HPDE6-E6E7 (cell line): Measurements from ENCODE around the gene SAMD4B.

Experiments
- DNase-seq: peaks from one replicate; pipeline ENCODE4 v3.0.0; 2011; ENCODE audit warnings: missing footprints; ENCODE audit errors: extremely low spot score

Gene SAMD4B

DNA sequence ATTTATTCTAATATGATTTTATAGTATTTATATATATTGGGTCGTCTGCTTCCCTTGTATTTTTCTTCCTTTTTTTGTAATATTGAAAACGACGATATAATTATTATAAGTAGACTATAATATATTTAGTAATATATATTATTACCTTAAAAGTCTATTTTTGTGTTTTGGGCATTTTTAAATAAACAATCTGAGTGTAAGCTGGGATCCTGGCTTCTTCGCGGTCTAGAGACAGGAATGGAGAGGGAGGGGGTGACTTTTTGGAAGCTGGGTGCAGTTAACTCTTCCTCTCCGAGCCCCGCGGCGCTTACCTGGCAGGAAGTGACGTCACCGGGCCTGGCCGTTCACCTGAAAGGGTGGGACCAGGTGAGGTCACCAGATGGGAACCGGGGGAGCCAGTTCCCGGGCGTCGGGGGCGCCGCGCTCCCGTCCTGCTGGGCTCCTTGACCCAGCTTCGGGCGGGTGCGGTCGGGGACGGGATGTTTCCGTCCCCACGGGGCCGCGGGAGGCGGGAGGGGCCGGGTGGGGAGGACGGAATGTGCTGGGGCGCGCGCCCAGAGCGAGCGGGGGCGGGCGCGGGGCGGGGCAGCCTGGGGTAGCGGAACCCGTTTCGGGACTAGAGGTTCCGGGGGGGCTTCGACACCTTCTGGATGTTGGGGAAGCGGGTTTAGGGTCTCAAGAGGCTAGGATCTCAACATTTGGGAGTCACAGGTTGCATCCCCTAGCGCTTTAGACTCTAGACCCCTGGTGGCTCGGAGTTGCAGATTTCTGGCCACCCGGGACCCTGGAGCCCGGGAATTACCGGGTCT, 67.2 kb downstream of the SAMD4B start:
- no peak for DNase-seq

DNA sequence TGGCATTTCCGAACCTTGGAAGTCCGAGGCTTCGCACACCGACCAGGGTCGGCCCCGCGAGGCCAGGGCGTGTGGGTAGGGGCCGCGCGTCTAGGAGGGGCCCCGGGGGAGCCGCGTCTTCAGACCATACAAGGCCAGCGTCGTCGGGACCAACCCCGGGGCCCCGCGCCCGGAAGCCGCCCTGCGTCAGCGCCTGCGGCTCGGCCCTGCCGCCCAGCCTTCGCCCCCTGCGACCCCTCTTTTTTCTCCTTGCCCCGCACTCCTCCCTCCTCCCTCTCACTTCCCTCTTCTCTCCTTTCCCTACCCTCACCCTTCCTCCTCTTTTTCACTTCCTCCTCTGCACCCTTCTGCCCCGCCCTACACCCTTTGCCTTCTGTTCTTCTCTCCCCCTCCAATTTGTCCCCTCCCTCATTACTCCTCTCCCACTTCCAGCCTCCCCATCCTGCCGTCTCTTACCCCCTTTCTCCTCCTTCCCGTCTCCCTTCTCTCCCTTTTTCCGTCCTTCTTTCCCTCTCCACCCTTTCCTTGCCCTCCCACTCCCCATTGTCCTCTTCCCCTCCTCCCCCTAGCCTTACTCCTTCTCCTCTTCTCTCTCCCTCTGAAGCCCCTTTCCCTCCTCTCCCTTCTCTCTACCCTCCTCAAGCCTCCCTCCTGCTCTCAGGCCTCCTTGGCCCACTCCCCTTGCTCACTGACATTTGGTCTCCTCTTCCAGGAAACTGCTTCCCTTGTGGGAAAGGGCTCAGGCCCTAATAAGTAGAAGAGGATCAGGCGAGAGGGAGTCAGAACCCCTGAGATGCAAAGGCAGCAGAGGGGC, 68.0 kb downstream of the SAMD4B start:
- DNase-seq = no peak

DNA sequence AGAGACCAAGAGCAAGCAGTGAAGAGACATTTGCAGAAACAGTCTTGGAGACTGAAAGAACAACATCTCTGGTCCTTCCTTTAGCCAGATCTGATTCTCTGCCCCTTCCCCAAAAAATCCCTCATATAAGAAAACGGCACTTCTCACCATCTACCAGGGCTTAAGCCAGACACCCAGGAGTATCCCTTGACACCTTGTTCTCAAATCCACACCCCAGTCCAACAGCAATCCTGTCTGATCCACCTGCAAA, 68.5 kb downstream of the SAMD4B start:
- DNase-seq = no peak

DNA sequence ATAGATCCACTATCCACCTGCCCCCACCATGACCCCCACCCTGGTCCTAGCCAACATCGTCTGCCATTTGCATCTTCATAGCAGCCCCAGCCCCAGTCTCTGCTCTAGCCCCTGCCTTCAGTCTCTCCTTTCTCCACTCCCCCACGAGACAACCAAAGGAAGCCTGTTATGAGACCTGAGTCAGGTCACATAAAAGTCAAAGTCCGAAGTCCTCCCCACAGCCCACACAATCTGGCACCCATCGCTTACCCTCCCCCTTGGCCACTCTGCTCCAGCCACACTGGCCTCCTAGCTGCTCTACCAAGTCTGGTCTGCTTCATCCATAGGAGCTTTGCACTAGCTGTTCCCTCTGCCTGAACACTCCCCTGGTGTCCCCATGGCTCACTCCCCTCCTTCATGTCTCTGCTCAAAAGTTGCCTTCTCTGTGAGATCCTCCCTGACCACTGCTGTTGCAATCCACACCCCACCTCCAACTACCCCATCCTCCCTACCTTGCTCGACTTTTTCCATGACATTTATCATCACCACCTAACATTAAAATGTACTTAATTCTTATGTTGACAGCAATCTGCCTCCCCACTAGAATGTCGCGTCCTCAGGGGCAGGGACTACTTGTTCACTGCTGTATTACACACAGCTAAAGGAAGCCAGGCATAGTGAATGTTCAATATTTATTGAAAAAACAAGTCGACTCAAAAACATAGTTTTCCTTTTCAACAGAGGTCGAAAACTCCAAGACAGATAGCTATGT, 69.0 kb downstream of the SAMD4B start:
- no peak for DNase-seq

DNA sequence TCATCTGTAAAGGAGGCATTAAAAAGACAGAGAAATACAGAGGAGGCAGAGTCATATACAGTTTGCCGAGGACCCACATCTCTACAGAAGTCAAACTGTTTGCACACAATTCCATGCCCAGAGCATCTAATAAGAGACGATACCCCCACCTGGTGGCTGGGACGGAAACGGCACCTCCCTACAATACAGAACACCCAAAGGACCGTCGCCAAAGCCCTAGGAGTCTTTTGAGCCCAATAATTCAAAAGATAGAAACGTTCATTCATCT, 69.5 kb downstream of the SAMD4B start:
- DNase-seq = no peak

DNA sequence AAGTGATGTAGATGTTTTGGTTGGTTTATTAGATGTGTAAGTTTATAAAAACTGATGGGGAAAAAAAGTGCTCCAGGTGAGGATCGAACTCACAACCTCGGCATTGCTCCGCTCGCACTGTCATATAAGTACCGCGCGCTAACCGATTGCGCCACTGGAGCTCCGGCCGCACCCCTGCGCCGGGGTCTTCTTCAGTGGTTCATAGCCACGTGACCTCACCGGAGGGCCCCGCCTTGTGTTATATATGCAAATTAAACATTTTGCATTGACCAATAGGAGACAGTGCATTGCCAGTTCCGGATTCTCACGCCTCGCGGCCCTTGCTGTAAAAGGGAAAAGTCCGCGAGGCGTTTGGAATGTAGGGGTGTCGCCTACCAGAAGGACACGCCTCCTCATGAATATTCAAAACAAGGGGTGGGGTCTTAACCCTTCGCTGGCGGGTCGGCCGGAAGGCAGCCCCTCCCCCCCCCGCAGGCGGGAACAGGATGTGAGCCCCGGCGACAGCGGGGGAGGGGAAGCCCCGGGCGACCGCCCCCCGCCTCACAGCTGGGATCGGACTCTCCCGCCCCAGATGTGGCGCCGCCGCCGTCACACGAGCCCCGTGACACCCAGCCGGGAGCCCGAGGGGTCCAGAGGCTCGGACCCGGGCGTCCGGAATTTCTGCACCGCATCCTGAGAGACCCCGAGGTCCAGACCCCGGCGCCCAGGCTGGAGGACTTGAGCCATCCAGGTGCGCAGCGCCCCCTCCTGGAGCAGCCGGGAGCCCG, 70.1 kb downstream of the SAMD4B start, which contains the start of gene PLEKHG2:
TSS of gene PLEKHG2 (plus strand) at position 570 of the 767 bp plus-strand sequence. CDS start 1,418 bp downstream, outside the sequence.
- no peak for DNase-seq

DNA sequence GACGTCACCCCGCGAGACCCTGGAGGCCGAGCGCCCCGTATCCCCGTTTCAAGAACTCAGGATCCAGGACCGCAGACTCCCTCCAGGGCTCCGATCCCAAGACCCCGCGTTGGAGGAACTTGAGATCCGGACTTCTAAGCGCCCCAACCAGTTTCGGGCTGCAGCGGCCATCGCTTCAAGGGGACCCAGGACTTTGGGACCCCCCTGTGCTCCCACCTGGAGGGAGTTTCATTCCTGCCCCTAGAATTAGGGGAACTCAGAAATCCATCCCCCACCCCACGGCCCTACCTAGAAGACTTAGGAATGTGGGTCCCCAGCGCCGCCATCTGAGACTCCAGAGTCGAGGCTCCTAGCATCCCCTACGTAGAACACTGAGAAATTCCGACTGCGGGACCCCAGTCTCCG, 70.6 kb downstream of the SAMD4B start:
- DNase-seq = no peak

DNA sequence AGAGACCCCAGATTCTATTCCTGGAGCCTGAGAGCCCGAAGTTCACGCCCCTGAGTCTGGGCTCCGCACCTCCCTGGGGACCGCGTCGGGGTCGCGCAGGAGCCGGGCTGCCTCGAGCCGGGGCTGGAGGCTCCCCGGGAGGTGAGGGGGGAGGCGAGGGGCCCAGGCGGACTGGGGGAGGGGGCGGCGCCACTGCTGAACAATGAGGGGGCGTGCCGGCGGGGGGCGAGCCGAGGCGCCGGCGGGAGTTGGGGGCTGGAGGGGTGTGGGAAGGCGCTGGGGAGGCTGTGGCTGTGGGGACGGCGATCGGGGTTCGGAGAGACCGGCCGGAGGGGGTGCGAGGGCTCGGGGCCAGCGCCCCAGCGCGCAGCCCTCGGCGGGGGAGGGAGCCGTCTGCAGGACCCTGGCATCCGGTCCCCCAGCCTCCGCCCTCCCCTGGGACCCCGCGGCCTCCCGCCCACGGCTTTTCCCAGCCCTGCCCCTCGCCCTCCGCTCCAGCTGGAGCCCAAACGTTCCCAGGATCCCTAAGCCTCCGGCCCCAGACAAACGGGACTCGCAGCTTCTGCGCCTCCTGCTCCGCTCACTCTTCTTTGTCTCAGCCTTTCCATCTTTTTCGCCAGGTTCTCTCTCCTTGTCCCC, 71.2 kb downstream of the SAMD4B start:
- DNase-seq = no peak

DNA sequence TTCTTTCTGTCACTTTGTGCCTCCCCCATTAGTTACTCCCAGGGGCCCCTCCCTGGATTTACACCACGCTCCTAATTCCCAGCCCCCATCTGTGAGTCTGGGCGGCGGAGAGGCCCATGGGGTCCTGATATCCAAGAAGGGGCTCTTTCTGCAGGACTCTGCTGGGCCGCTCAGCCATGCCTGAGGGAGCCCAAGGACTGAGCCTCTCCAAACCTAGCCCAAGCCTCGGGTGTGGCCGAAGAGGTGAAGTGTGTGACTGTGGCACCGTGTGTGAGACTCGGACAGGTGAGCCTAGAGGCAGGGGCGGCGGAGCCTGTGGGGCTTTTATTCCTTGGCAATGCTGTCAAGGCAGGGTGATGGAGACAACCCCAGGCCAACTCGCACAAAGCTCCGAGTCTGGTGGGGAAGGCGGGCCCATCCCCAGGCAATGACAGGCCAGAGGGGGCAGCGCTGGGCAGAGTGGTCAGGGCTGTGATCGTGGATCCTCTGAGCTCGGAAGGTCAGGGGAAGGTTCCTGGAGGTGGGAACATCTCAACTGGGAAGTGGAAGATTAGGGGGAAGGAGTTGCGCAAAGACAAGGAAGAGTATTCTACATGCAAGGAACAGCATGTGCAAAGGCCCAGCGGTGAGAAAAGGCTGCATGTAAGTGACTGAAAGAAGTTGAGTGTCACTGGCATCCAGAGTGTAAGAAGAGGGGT, 71.8 kb downstream of the SAMD4B start:
- DNase-seq = no peak

DNA sequence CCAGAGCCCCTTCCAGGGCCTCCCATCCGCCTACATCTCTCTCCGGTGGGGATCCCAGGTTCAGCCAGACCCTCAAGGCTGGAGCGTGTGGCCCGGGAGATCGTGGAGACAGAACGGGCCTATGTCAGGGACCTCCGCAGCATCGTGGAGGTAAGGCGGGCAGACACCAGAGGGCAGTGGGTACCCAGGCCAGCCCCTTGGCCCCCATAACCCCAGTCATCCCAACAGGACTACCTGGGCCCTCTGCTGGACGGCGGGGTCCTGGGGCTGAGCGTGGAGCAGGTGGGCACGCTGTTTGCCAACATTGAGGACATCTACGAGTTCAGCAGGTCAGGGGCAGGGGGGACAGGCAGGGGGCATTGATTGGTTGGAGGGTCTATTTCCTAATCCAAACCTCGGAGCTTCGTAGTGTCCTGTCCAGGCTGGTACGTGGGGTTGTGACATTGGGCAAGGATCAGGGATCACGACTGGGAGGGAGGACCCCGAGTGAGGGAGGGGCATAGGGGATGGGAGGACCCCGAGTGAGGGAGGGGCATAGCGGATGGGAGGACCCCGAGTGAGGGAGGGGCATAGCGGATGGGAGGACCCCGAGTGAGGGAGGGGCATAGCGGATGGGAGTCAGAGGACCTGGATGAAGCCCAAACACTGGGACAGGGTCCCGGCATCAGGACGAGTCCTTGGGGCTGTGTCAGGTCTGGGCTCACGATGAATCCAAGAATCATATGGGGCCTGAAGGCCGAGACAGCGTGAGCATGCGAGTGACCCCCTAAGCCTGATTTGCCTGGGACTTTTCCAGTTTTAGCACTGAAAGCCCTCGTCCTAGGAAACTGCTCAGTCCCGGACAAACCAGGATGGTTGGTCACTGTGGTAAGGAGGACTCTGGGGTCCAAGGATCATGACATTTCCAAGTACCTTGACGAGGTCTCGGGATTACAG, 73.2 kb downstream of the SAMD4B start:
- no peak for DNase-seq

DNA sequence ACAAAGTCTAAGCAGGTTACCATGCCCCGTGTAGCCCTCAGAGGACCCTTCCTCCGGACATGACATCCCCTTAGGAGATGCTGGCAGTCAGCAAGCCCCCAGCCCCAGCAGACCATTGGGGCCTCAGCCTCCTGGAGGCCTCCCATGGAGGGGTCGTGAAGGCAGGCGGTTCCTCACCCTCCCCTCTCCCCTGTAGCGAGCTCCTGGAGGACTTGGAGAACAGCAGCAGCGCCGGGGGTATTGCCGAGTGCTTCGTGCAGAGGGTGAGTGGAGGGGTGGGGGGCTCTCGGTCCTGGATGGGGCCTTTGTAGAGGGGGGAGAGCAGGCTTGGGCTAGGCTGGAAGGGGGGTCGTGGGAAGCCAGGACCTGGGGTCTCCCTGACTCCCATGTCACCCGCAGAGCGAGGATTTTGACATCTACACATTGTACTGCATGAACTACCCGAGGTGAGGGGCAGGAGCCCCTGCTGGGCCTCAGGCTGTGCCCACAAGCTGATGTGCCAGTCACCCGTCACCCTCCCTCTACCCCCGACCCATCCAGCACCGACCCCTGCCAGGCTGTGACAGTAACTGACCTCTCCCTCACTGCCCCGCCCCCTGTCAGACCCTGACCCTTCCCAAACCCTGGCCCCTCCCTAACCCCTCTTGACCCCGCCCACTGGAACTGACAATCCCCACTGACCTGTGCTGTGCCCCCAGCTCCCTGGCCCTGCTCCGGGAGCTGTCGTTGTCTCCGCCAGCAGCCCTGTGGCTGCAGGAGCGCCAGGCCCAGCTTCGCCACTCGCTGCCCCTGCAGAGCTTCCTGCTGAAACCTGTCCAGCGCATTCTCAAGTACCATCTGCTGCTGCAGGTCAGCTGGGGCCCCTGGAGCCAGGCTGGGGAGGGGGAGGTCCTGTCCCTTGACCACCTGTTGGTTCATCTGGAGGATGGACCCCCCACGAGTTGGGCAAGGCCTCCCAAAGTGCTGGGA, 74.2 kb downstream of the SAMD4B start:
- DNase-seq = no peak

DNA sequence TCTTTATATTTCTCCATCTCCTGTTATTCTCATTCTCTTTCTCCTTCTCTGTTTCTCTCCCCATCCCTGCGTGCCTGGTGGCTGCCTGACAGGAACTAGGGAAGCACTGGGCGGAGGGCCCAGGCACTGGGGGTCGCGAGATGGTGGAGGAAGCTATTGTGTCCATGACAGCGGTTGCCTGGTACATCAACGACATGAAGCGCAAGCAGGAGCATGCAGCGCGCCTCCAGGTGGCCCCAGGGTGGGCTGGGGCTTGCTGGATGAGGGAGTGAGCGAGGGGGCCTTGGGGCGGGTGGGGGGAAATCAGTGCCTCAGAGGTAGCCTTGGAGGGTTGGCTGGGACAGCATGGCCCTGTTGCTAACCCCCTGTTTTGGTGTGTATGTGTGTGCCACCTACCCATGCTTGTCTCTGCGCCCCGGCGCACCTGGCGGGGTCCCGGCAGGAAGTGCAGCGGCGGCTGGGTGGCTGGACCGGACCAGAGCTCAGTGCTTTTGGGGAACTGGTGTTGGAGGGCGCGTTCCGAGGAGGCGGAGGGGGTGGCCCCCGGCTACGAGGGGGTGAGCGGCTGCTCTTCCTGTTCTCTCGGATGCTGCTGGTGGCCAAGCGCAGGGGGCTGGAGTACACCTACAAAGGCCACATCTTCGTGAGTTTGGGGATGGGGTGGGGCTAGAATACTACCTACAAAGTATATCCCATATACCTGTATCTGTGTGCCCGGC, 75.4 kb downstream of the SAMD4B start:
- DNase-seq = no peak

DNA sequence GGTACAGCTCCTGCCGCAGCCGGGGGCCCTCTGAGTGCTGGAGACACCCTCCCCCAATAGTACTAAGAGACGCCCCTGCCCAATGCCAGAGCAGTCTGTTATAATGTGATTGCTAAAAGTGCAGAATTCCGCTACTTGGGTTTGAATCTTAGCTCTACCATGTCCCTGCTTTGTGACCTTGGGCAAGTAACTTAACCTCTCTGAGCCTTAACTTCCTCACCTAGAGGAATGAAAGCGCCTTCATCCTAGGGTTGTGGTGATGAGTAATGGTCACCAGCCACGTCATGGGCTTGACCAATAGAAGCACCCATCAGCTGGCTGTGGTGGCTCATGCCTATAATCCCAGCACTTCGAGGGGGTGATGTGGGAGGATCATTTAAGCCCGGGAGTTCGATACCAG, 76.8 kb downstream of the SAMD4B start:
- no peak for DNase-seq

DNA sequence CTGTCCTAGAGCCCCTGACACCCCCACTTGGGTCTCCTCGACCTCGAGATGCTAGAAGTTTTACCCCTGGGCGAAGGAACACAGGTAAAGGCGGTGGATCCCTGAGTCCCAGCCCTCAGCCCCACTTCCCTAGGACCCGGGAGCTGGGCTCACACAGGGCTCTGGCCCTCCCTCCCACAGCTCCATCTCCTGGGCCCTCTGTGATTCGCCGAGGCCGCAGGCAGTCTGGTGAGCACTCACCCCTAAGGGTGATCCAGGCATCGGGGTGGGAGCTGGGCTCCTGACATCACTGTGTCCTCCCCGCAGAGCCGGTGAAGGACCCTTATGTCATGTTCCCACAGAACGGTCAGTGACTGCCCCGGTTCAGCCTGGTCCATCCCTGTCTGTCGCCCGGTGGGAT, 78.5 kb downstream of the SAMD4B start:
- no peak for DNase-seq

DNA sequence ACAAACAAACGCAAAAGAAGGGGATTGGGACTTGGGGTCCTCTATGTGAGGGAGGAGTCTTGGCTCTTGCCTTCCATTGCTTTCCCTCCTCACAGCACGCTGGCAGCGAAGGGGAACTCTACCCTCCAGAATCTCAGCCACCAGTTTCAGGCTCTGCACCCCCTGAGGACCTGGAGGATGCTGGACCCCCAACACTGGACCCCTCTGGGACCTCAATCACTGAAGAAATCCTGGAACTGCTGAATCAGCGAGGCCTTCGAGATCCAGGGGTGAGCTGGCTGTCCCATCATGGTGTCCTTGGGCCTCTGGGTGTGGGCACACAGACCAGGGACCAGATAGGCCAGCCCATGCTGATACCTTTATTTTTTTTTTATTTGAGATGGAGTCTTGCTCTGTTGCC, 79.8 kb downstream of the SAMD4B start:
- DNase-seq = no peak

DNA sequence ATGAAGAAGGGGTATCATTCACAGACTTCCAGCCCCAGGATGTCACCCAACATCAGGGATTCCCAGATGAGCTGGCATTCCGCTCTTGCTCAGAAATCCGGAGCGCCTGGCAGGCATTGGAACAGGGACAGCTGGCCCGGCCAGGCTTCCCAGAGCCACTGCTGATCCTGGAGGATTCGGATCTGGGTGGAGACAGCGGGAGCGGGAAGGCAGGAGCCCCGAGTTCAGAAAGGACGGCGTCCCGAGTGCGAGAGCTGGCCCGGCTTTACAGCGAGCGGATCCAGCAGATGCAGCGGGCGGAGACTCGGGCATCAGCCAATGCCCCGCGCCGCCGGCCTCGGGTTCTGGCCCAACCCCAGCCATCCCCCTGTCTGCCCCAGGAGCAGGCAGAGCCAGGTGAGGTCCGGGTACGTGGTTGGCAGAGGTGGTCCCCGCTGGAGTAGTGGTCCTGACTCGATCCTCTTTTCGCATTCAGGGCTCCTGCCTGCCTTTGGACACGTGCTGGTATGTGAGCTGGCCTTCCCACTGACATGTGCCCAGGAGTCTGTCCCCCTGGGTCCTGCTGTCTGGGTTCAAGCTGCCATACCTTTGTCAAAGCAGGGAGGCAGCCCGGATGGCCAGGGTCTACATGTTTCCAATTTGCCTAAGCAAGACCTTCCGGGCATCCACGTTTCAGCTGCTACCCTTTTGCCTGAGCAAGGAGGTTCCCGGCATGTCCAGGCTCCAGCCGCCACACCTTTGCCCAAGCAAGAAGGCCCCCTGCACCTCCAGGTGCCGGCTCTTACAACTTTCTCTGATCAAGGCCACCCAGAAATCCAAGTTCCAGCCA, 81.3 kb downstream of the SAMD4B start:
- no peak for DNase-seq

DNA sequence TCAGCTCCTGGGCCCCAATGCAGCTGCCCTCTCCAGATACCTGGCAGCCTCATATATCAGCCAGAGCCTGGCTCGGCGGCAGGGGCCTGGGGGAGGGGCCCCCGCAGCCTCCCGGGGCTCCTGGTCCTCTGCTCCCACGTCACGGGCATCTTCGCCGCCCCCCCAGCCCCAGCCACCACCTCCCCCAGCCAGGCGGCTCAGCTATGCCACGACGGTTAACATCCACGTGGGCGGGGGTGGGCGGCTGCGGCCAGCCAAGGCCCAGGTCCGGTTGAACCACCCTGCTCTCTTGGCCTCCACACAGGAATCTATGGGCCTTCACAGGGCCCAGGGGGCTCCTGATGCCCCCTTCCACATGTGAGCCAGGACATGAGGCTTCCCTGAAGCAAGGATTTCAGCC, 82.7 kb downstream of the SAMD4B start:
- no peak for DNase-seq
